Body of pancreas (tissue), 4 donors: ENCODE data around the gene CORO7.

Source experiments
- CTCF ChIP-seq, 7 experiments: fragments of 450-650 bp in 4 of 7; fragments of 200-600 bp in 3 of 7; sonication (generic) in 3 of 7; IDR thresholded peaks; one replicate each; pipeline ENCODE4 v1.5.1; 2016 to 2019; ENCODE audit warnings: antibody characterized with exemption in 7 of 7
- POLR2A ChIP-seq, 3 donors: fragments of 450-650 bp; IDR thresholded peaks; one replicate each; pipeline ENCODE4 v1.6.1; 2016; ENCODE audit warnings: antibody characterized with exemption in 3 of 3, mild to moderate bottlenecking in 2 of 3

GRCh38 chr16:4342866-4343744 lies 73.3 kb downstream of the CORO7 start:
- TF ChIP-seq POLR2A (IDR thresholded peaks at IDR 0.05) = no peak
- TF ChIP-seq CTCF (IDR thresholded peaks at IDR 0.05) = no peak
